ENCODE measurements around the gene RAPSN.

The RAPSN gene

DNA sequence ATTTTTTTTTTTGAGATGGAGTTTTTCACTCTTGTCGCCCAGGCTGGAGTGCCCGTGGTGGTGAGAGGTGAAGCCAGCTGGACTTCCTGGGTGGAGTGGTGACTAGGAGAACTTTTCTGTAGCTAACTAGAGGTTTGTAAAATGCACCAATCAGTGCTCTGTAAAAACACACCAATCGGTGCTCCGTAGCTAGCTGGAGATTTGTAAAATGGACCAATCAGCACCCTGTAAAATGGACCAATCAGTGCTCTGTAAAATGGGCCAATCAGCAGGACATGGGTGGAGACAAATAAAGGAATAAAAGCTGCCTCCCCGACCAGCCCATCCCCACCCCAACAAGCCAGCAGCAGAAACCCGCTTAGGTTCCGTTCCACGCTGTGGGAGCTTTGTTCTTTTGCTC is 4.4 kb upstream of the RAPSN start:
- Histone ChIP-seq H3F3A (ENCODE audit: insufficient read depth, low read length) (no peaks in the 10 kb centered on the region), H3K9ac (ENCODE audit: low read length) (no peak overlapping the region), H3K4me3 (ENCODE audit: low read depth, low read length, poor library complexity, severe bottlenecking) (no peak overlapping the region), H3K4me1 (ENCODE audit: insufficient read depth, low read length, severe bottlenecking) (no peaks in the 10 kb centered on the region), H4K20me1 (ENCODE audit: insufficient read depth, low read length) (no peaks in the 10 kb centered on the region), H3K27ac (ENCODE audit: low read depth, low read length, poor library complexity, severe bottlenecking) (no peak overlapping the region), H3K9me2 (ENCODE audit: low read depth, low read length) (no peaks in the 10 kb centered on the region), H3K9me3 (ENCODE audit: low read length) (no peaks in the 10 kb centered on the region), H3K27me3 (ENCODE audit: insufficient read depth, low read length) (no peaks in the 10 kb centered on the region), H3K4me2 (ENCODE audit: low read length) (no peak overlapping the region), H2AFZ (ENCODE audit: low read length) (no peak overlapping the region), H3K79me2 (ENCODE audit: insufficient read depth, low read length) (no peaks in the 10 kb centered on the region), H3K36me3 (ENCODE audit: insufficient read depth, low read length) (no peaks in the 10 kb centered on the region)
- TF ChIP-seq, protein P1, sequence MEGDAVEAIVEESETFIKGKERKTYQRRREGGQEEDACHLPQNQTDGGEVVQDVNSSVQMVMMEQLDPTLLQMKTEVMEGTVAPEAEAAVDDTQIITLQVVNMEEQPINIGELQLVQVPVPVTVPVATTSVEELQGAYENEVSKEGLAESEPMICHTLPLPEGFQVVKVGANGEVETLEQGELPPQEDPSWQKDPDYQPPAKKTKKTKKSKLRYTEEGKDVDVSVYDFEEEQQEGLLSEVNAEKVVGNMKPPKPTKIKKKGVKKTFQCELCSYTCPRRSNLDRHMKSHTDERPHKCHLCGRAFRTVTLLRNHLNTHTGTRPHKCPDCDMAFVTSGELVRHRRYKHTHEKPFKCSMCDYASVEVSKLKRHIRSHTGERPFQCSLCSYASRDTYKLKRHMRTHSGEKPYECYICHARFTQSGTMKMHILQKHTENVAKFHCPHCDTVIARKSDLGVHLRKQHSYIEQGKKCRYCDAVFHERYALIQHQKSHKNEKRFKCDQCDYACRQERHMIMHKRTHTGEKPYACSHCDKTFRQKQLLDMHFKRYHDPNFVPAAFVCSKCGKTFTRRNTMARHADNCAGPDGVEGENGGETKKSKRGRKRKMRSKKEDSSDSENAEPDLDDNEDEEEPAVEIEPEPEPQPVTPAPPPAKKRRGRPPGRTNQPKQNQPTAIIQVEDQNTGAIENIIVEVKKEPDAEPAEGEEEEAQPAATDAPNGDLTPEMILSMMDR (IDR thresholded peaks at IDR 0.05; ENCODE audit: low read length): no peak
- TF ChIP-seq EZH2 (IDR thresholded peaks at IDR 0.05; ENCODE audit: borderline replicate concordance, low read length): no peak

DNA sequence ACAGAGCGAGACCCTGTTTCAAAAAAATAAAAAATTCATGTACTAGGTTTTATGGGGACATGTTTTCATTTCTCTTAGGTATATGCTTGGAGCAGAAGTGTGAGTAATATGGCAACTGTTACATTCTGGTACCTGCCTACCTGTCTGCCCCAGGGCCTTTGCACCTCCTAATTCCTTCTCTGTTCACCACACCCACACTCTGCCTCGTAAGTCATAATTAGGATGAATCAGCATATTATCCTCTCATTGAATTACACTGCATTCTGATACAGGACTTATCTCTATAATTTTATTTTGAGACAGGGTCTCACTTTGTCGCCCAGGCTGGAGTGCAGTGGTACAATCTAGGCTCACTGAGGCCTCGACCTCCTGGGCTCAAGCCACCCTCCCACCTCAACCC is 3.1 kb upstream of the RAPSN start:
- H4K20me1 ChIP-seq (ENCODE audit: insufficient read depth, low read length): no peaks in the 10 kb centered on the region
- no peak overlapping the region for H2AFZ ChIP-seq (ENCODE audit: low read length)
- no peak overlapping the region for H3K4me2 ChIP-seq (ENCODE audit: low read length)
- no peak overlapping the region for H3K4me3 ChIP-seq (ENCODE audit: low read depth, low read length, poor library complexity, severe bottlenecking)
- no peak for TF ChIP-seq EZH2 (IDR thresholded peaks at IDR 0.05; ENCODE audit: borderline replicate concordance, low read length)
- TF ChIP-seq, protein P1 (IDR thresholded peaks at IDR 0.05; ENCODE audit: low read length): no peak
- H3K27ac ChIP-seq (ENCODE audit: low read depth, low read length, poor library complexity, severe bottlenecking): no peak overlapping the region
- H3K4me1 ChIP-seq (ENCODE audit: insufficient read depth, low read length, severe bottlenecking): no peaks in the 10 kb centered on the region
- no peak overlapping the region for H3K9ac ChIP-seq (ENCODE audit: low read length)
- no peaks in the 10 kb centered on the region for H3K9me2 ChIP-seq (ENCODE audit: low read depth, low read length)
- no peaks in the 10 kb centered on the region for H3K9me3 ChIP-seq (ENCODE audit: low read length)
- H3F3A ChIP-seq (ENCODE audit: insufficient read depth, low read length): no peaks in the 10 kb centered on the region
- no peaks in the 10 kb centered on the region for H3K79me2 ChIP-seq (ENCODE audit: insufficient read depth, low read length)
- H3K36me3 ChIP-seq (ENCODE audit: insufficient read depth, low read length): no peaks in the 10 kb centered on the region
- H3K27me3 ChIP-seq (ENCODE audit: insufficient read depth, low read length): no peaks in the 10 kb centered on the region

DNA sequence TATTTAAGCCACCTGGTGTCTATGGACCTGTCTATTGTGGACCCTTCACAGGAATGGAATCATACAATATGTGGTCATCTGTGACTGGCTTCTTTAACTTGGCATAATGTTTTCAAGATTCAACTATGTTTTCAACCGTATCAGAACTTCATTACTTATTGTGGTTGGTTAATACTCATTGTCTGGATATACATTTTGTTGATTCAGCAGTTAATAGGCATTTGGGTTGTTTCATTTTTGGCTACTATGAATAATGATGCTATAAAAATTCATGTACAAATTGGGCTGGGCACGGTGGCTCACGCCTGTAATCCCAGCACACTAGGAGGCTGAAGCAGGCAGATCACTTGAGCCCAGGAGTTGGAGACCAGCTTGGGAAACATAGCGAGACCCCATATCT is 2.5 kb upstream of the RAPSN start:
- Histone ChIP-seq H3K9me3 (ENCODE audit: low read length) (no peaks in the 10 kb centered on the region), H3F3A (ENCODE audit: insufficient read depth, low read length) (no peaks in the 10 kb centered on the region), H3K79me2 (ENCODE audit: insufficient read depth, low read length) (no peaks in the 10 kb centered on the region), H3K27ac (ENCODE audit: low read depth, low read length, poor library complexity, severe bottlenecking) (no peak overlapping the region), H3K9me2 (ENCODE audit: low read depth, low read length) (no peaks in the 10 kb centered on the region), H3K36me3 (ENCODE audit: insufficient read depth, low read length) (no peaks in the 10 kb centered on the region), H3K4me1 (ENCODE audit: insufficient read depth, low read length, severe bottlenecking) (no peaks in the 10 kb centered on the region), H3K4me2 (ENCODE audit: low read length) (no peak overlapping the region), H3K9ac (ENCODE audit: low read length) (no peak overlapping the region), H4K20me1 (ENCODE audit: insufficient read depth, low read length) (no peaks in the 10 kb centered on the region), H3K4me3 (ENCODE audit: low read depth, low read length, poor library complexity, severe bottlenecking) (no peak overlapping the region), H2AFZ (ENCODE audit: low read length) (no peak overlapping the region), H3K27me3 (ENCODE audit: insufficient read depth, low read length) (no peaks in the 10 kb centered on the region)
- TF ChIP-seq, protein P1 (IDR thresholded peaks at IDR 0.05; ENCODE audit: low read length): no peak
- no peak for TF ChIP-seq EZH2 (IDR thresholded peaks at IDR 0.05; ENCODE audit: borderline replicate concordance, low read length)

Measured in OCI-LY1 (cell line).